Activated effector memory CD4-positive, alpha-beta T cell treated with Interleukin-2 at 50 U/mL for 16 hours (primary cell): ENCODE measurements around the gene COL4A1.

ENCODE experiments used
- DNase-seq: peaks from one replicate; pipeline ENCODE4 v3.0.0-alpha.2; 2020

COL4A1 gene

GRCh38 chr13:110306960-110307766 is at the start of gene COL4A1, which contains the start of gene COL4A2:
TSS of gene COL4A1 (minus strand) at chr13:110307157. CDS start at chr13:110307027, 130 bp downstream.
TSS of gene COL4A2 (plus strand) at chr13:110307284. CDS start at chr13:110307904, 620 bp downstream.
- DNase-seq, result no peak

GRCh38 chr13:110356362-110356761 is 49.4 kb upstream of the COL4A1 start:
- DNase-seq, result no peak

- no peak for DNase-seq
These were observed 47.9 kb upstream of the COL4A1 start for GRCh38 chr13:110354715-110355473.

GRCh38 chr13:110354123-110354627 is 47.2 kb upstream of the COL4A1 start:
- DNase-seq, result no peak

GRCh38 chr13:110353339-110353977 is 46.5 kb upstream of the COL4A1 start:
- DNase-seq, result no peak

- no peak for DNase-seq
These were observed 45.8 kb upstream of the COL4A1 start for GRCh38 chr13:110352735-110353134.

GRCh38 chr13:110351636-110352420 is 44.9 kb upstream of the COL4A1 start:
- no peak for DNase-seq

GRCh38 chr13:110350509-110350908 is 43.6 kb upstream of the COL4A1 start:
- DNase-seq, result no peak

- DNase-seq, result no peak
These were observed 43.1 kb upstream of the COL4A1 start for GRCh38 chr13:110350049-110350448.

GRCh38 chr13:110349239-110349638 is 42.3 kb upstream of the COL4A1 start:
- DNase-seq, result no peak

GRCh38 chr13:110348309-110349105 is 41.5 kb upstream of the COL4A1 start:
- no peak for DNase-seq

- no peak for DNase-seq
These were observed 40.8 kb upstream of the COL4A1 start for GRCh38 chr13:110347535-110348308.

GRCh38 chr13:110347088-110347487 is 40.1 kb upstream of the COL4A1 start:
- no peak for DNase-seq

GRCh38 chr13:110346661-110347067 is 39.7 kb upstream of the COL4A1 start:
- DNase-seq, result no peak

GRCh38 chr13:110345701-110346100 is 38.7 kb upstream of the COL4A1 start:
- DNase-seq, result no peak

GRCh38 chr13:110345266-110345665 is 38.3 kb upstream of the COL4A1 start:
- no peak for DNase-seq

GRCh38 chr13:110344320-110344719 is 37.4 kb upstream of the COL4A1 start:
- DNase-seq, result no peak

- DNase-seq, result no peak
These were observed 36.4 kb upstream of the COL4A1 start for GRCh38 chr13:110343241-110343865.

- DNase-seq, result no peak
These were observed 35.5 kb upstream of the COL4A1 start for GRCh38 chr13:110342474-110342873.
